HG02759 (cell line): ENCODE measurements around the gene METTL16.
"Not testable (repeated sequence)": the region's sequence is repeated elsewhere in the genome, so short reads cannot be mapped to it uniquely, and the experiment has no call there.

Source experiments
- ATAC-seq: cut with Tn5 transposase; IDR thresholded peaks from one replicate; pipeline ENCODE4 v1.9.1; 2021; ENCODE audit warnings: mild to moderate bottlenecking, moderate library complexity; ENCODE audit not compliant: unreplicated experiment

The METTL16 gene

DNA sequence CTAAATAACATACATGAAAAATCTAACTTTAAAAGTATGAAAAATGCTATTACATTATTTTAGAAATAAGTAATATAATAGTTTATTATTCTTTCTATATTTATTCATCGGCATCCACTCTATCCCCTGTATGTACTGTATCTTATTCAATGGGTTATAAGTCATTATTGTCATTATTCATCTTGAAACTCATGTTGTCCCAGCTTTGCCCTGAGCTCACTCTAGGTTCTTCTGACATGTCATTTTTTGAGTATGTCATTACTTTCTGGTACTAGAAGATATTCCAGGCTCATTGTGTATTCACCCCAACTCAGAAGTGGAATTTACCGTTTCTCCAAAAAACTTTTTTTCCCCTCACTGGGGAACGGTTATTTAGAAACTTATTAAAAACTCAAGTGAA lies 57.8 kb downstream of the METTL16 start:
- ATAC-seq: no peak

- ATAC-seq: no peak
Measured at GRCh38 chr17:2453325-2453724, 58.4 kb downstream of the METTL16 start.

- no peak for ATAC-seq
Measured at GRCh38 chr17:2452216-2452750, 59.4 kb downstream of the METTL16 start.

DNA sequence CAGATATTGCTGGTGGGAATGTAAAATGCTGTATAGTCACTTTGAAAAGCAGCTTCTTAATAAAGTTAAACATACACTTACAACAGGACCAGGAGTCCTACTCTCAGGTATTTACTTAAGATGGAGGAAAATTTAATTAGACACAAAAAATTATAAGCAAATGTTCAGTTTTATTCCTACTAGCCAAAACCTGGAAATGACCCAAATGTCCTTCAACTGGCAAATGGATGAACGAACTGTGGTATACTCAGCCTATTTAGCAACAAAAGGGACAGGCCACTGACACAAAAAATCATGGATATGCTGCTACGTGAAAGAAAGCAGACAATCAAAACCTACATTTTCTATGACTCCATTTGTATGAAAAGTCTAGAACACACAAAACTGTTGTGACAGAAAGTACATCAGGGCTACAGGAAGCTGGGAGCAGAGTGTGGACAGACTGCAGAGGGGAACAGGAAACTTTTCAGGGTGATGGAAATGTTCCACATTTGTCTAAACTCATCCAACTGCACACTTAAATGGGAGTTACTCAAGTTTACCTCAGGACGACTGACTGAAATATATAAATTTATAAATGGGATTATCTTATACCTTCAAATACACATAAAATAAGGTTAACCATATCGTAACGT lies 61.6 kb downstream of the METTL16 start:
- ATAC-seq: no peak

- no peak for ATAC-seq
Measured at GRCh38 chr17:2449486-2449885, 62.2 kb downstream of the METTL16 start.

DNA sequence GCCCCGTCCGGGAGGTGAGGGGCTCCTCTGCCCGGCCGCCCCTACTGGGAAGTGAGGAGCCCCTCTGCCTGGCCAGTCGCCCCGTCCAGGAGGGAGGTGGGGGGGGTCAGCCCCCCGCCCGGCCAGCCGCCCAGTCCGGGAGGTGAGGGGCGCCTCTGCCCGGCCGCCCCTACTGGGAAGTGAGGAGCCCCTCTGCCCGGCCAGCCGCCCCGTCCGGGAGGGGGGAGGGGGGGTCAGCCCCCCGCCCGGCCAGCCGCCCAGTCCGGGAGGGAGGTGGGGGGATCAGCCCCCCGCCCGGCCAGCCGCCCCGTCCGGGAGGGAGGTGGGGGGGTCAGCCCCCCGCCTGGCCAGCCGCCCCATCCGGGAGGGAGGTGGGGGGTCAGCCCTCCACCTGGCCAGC lies 64.2 kb downstream of the METTL16 start:
- ATAC-seq: not testable (repeated sequence)

DNA sequence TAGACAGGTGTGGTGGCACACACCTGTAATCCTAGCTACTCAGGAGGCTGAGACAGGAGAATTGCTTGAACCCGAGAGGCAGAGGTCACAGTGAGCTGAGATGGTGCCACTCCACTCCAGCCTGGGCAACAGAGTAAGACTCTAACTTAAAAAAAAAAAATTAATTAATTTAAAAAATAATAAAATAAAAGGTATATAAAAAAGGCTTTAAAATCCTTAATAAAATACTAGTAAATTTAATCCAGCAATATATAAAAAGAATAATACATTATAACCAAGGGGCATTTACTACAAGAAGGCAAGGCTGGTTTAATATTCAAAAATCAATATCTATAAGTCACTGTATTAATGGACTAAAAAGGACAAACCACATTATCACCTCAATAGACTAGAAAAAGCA lies 66.0 kb downstream of the METTL16 start:
- no peak for ATAC-seq

DNA sequence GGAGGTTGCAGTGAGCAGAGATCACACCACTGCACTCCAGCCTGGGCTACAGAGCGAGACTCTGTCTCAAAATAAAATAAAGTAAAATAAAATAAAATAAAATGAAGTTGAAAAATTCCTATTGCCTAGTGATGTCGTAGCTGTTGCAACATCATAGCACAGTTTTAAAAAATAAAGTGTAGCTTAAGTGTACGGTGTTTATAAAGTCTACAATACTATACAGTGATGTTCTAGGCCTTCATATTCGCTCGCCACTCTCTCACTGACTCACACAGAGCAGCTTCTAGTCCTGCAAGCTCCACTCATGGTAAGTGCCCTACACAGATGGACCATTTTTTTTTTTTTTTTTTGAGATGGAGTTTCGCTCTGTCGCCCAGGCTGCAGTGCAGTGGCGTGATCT lies 67.3 kb downstream of the METTL16 start:
- ATAC-seq: no peak

- ATAC-seq: no peak
Measured at GRCh38 chr17:2442166-2442565, 69.5 kb downstream of the METTL16 start.

- no peak for ATAC-seq
Measured at GRCh38 chr17:2440930-2441329, 70.8 kb downstream of the METTL16 start.

- ATAC-seq: not testable (repeated sequence)
Measured at GRCh38 chr17:2439997-2440396, 71.7 kb downstream of the METTL16 start.

- no peak for ATAC-seq
Measured at GRCh38 chr17:2438823-2439222, 72.9 kb downstream of the METTL16 start.

GRCh38 chr17:2436316-2436905 lies 75.3 kb downstream of the METTL16 start:
- no peak for ATAC-seq

- ATAC-seq: no peak
Measured at GRCh38 chr17:2435862-2436261, 75.8 kb downstream of the METTL16 start.

DNA sequence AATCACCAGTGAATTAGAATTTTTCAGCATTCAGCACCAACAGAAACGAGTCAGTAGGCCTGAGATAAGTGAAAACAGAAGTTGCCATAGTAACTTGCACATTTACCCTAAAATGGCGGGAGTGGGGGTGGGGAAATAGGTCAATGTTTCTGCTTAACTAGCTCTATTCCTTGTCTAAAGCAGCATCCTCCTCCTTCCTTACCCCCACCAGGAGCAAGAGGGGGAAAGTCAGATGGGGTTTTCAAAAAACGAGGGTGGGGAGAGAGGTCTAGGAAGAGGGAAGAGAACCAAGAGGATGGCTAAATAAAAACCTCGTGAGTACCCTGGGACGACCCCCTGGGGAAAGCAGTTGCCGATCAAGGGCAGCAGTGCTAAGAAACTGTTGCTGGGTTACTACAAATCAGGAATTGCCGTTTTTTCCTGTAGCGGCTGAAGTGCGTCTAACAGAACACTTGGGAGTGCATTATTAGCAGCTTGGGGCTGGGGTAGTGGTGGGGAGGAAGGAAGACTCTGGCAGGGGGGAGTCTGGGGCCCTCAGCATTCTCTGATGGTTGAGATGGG lies 76.4 kb downstream of the METTL16 start:
- ATAC-seq: no peak

DNA sequence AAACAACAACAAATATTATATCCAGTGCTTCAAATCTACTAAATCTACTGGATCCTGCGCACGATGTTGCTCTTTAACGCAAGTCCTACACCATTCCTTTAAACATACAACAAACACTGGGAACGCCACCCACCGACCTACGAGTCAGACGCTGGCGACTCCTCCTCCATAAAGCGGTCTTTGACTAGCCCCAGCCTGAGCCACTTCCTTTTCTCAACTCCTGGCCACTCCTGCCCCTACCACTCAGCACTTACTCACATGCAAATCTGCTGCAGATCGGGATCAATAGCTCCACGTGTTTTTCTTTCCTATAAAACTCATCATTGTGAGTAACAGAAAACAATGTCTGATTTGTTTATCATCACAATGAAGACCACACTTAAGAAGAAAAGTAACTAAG lies 78.0 kb downstream of the METTL16 start:
- no peak for ATAC-seq

- no peak for ATAC-seq
Measured at GRCh38 chr17:2427910-2428309, 83.8 kb downstream of the METTL16 start.

DNA sequence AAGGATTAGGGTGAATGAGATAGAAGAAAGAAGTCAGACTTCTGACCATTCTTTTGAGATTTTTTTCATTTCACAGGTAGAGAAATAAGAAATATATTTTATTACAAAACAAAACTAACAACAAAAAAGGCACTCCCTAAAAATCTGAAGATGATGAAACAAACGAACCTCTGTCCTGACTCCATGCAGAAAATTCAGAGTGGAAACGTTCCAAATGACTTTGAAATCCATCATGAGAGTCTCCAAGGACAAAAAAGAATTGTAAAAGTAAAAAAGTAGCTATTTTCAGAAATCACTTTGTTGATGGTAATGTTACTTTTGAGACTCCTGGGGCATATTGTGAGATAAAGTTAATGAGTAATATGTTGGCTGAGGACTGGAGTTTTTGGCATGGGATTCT lies 84.5 kb downstream of the METTL16 start:
- no peak for ATAC-seq

GRCh38 chr17:2423271-2423670 lies 88.4 kb downstream of the METTL16 start:
- ATAC-seq: no peak

GRCh38 chr17:2421315-2422147 lies 90.2 kb downstream of the METTL16 start:
- no peak for ATAC-seq

DNA sequence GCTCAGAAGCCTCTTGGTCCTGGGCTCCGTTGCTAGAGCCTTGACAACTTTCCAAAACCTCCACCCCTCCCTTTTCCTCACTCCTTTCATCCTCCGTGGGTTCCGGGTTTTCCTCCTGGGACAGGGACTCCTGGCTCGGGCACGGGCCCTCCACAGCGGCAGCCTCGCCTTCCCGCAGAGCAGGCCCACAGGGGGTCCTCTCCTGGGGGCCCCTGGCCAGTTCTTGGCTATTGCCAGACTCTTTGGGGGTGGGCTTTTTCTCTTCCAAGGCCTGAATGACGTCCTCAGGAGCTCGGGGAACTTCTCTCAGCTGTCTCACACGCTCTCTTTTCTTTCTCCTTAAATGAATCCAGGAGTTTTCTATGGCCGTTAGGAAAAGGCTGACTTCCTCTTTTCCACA lies 91.5 kb downstream of the METTL16 start:
- ATAC-seq: no peak

- no peak for ATAC-seq
Measured at GRCh38 chr17:2419486-2419885, 92.2 kb downstream of the METTL16 start.
